ENCODE measurements around the gene HMX1.

HMX1 gene

GRCh38 chr4:8872402-8873291 lies 1.0 kb upstream of the HMX1 start:
- Mint-ChIP-seq H3K4me3 (no peak overlapping the region), H3K27me3 (peaks cover 93% of the 10 kb centered on the region), H3K4me1 (no peaks in the 10 kb centered on the region), H3K9me3 (no peaks in the 10 kb centered on the region), H3K27ac (peak overlapping the region; percentile 67), H3K36me3 (no peaks in the 10 kb centered on the region)
- CTCF ChIA-PET = no interaction called here
- no peak for DNase-seq

DNA sequence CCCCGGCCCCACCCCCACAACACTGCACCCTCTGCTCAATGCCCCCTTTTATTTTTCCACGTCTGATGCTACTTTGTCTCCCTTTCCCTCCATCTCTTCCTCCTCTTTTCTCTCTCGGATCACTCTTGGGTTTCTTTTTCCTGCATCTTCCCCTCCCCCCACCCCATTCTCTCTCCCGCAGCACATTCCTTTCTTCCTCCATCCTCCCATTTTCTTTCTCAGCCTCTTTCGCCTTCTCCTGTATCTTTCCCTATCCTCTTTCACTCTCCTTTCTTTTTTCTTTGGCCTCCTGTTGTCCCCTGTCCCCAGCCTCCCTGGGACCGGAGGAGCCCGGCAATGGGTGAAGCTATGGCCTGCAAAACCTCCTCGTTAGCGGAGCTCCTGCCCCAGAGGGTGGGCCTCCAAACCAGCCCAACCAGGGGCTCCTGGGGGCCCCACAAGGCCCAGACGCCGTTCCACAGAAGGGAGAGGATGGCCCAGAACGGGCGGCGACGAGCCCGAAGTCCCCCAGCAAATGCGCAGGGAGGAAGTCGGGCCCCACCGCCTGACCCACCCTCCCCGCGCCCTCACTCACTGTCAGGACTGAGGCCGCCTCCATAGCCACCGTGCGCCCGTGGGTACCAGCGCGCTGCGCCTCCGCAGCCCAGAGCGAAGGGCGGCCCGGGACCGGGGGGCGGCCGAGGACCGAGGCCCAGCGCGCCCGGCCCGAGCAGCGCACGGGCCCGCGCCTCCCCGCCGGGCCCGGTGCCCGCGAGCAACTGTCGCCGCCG lies 807 bp downstream of the HMX1 start:
- CTCF ChIA-PET = no interaction called here
- H3K27ac Mint-ChIP-seq = no peak overlapping the region
- no peaks in the 10 kb centered on the region for H3K36me3 Mint-ChIP-seq
- DNase-seq = no peak
- H3K4me3 Mint-ChIP-seq = no peak overlapping the region
- no peaks in the 10 kb centered on the region for H3K4me1 Mint-ChIP-seq
- peaks cover 93% of the 10 kb centered on the region for H3K27me3 Mint-ChIP-seq
- no peaks in the 10 kb centered on the region for H3K9me3 Mint-ChIP-seq

GRCh38 chr4:8869898-8870646 lies 1.6 kb downstream of the HMX1 start:
- Mint-ChIP-seq H3K27me3 (peaks cover 93% of the 10 kb centered on the region), H3K4me3 (no peak overlapping the region), H3K4me1 (no peaks in the 10 kb centered on the region), H3K36me3 (no peaks in the 10 kb centered on the region), H3K27ac (no peak overlapping the region), H3K9me3 (no peaks in the 10 kb centered on the region)
- CTCF ChIA-PET = no interaction called here
- no peak for DNase-seq

DNA sequence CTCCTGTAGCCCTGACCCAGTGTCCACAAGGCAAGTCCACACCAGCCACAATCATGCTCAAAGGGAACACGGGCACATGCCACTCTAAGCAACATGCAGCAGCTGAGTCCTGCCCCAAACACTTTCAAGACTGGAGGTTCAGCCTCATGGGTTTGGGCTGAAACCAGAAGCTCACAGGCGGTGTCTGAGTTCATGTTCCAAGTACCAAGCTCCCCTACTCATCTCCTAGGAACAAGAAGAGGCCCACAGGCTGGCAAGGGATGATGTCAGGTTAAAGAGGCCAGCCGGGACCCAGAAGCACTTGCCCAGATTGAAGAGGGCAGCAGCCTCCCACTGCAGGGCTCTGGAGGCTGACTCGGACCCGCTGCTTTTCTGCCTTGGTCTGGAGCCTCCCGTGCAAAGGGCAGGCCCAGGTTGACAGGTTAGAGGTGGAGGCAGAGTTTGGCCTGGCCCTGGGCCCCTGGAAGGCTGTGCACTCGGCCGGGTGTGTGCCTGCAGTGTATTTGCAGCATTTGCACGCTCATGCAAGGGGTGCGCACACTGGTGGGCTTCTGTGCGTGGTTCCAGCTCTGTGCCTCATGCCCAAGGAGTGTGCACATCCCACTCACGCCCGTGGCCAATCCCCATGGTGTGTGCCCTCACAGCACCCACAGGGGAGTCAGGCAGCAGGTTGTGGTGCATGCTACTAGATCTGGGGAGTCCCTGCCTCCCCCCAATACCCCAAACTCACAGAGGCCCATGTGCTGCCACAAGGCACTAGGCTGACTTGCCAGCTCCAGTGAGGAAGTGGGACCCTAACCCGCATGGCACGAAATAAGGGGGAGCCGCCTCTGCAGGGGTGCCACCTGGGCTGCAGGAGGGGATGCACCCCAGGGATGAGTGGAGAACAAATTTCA lies 2.4 kb downstream of the HMX1 start:
- CTCF ChIA-PET = no interaction called here
- no peak overlapping the region for H3K4me3 Mint-ChIP-seq
- peak overlapping the region; percentile 19 for H3K27ac Mint-ChIP-seq
- peaks cover 93% of the 10 kb centered on the region for H3K27me3 Mint-ChIP-seq
- no peaks in the 10 kb centered on the region for H3K36me3 Mint-ChIP-seq
- H3K4me1 Mint-ChIP-seq = no peaks in the 10 kb centered on the region
- no peak for DNase-seq
- H3K9me3 Mint-ChIP-seq = no peaks in the 10 kb centered on the region

DNA sequence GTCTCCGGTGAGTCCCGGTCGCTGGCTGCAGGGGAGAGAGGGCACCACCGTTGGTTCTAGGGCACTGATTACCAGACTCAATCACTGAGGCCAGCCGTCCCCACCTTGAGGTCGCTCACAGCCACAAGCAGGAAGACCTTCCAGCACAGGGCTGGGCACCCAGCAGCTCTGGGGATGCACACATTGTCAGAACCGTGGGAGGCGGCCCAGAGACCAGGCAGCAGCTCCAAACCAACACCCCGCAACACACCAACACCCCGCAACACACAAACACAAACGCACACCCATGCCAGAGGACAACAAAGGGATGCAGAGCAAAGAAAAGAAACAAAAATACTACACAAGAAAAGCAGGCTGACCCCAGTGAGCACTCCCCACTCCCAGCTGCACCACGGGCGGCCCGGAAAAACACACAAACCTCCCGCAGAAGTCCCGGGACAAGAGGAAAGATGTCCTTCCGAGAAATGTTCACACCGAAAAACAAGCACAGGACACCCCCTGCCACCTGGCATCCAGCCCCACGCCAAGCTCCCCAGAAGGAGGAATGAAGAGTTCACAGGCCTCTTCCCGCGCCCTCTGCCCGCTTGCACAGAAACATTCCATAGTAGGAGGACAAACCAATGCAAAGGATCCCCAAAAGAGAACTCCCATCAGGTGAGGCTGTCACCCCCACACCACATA lies 3.2 kb downstream of the HMX1 start:
- Mint-ChIP-seq H3K9me3 (no peaks in the 10 kb centered on the region), H3K4me1 (no peaks in the 10 kb centered on the region), H3K36me3 (no peaks in the 10 kb centered on the region), H3K27ac (no peak overlapping the region), H3K27me3 (peaks cover 93% of the 10 kb centered on the region), H3K4me3 (no peak overlapping the region)
- DNase-seq = no peak
- CTCF ChIA-PET = no interaction called here

- Mint-ChIP-seq H3K9me3 (no peaks in the 10 kb centered on the region), H3K27me3 (peaks cover 93% of the 10 kb centered on the region), H3K36me3 (no peaks in the 10 kb centered on the region), H3K4me1 (no peaks in the 10 kb centered on the region), H3K27ac (no peak overlapping the region), H3K4me3 (no peak overlapping the region)
- CTCF ChIA-PET = no interaction called here
- DNase-seq = no peak
Measured at GRCh38 chr4:8867624-8868320, 3.9 kb downstream of the HMX1 start.

- CTCF ChIA-PET = no interaction called here
- H3K36me3 Mint-ChIP-seq = no peaks in the 10 kb centered on the region
Measured at GRCh38 chr4:8866828-8867623, 4.6 kb downstream of the HMX1 start.

DNA sequence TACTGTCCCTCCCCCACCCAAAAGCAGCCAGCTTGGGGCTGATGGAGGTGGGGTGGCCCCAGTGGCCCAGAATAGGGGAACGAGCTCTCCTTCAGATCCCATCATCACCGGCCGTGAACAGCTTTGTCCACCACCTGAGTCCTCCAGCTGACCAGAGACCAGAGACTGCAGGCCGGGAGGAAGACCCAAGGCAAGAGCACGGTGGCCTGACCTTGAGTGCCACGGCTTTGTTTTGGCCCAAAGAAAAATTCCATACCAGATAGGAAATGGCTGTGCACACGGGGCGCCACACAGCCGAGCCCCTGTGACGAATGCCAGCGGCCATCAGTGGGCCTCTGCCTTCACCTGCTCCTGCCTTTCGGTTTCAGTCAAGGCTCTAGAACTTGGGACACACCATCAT lies 5.2 kb downstream of the HMX1 start:
- H3K4me3 Mint-ChIP-seq = no peak overlapping the region
- no peak for DNase-seq
- H3K4me1 Mint-ChIP-seq = no peaks in the 10 kb centered on the region
- H3K27ac Mint-ChIP-seq = no peak overlapping the region
- H3K9me3 Mint-ChIP-seq = no peaks in the 10 kb centered on the region
- CTCF ChIA-PET = no interaction called here
- no peaks in the 10 kb centered on the region for H3K36me3 Mint-ChIP-seq
- H3K27me3 Mint-ChIP-seq = peaks cover 96% of the 10 kb centered on the region

More at GRCh38 chr4:8866828-8867623, 4.6 kb downstream of the HMX1 start:
- Mint-ChIP-seq H3K27ac (no peak overlapping the region), H3K4me3 (no peak overlapping the region), H3K9me3 (no peaks in the 10 kb centered on the region), H3K27me3 (peaks cover 91% of the 10 kb centered on the region), H3K4me1 (no peaks in the 10 kb centered on the region)
- DNase-seq = no peak

DNA sequence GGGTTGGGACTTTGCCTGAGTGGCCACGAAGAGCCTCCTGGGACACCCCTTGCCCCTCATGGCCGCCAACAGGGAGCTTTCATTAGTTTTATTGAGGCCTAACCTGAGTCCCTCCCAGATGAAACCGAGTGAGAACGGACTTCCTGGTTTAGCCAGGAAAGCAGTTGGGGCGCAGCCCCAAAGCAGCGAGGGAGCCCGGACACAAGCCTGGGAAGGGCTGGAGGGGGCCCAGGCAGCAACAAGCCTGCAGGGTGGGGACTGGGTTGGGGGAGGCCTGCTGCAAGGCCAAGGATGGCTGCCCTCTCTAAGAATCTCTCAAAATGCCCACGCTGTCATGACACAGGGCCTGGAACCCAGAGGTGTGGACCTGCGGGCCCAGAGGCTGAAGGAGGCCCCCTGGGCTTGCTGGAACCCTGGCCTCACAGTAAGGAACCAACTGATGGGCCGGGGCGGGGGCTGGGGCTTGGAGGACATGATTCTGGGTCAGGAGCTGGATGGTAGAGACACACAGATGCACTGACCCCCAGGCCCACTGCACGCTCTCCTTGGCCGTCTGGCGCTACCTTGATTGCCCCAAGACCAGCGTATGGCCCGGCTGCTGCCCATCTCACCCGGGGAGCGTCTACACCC lies 5.8 kb downstream of the HMX1 start:
- H3K27me3 Mint-ChIP-seq = peaks cover 97% of the 10 kb centered on the region
- no peaks in the 10 kb centered on the region for H3K36me3 Mint-ChIP-seq
- no peak for DNase-seq
- H3K27ac Mint-ChIP-seq = no peak overlapping the region
- no peaks in the 10 kb centered on the region for H3K9me3 Mint-ChIP-seq
- no peaks in the 10 kb centered on the region for H3K4me1 Mint-ChIP-seq
- CTCF ChIA-PET = no interaction called here
- no peak overlapping the region for H3K4me3 Mint-ChIP-seq

DNA sequence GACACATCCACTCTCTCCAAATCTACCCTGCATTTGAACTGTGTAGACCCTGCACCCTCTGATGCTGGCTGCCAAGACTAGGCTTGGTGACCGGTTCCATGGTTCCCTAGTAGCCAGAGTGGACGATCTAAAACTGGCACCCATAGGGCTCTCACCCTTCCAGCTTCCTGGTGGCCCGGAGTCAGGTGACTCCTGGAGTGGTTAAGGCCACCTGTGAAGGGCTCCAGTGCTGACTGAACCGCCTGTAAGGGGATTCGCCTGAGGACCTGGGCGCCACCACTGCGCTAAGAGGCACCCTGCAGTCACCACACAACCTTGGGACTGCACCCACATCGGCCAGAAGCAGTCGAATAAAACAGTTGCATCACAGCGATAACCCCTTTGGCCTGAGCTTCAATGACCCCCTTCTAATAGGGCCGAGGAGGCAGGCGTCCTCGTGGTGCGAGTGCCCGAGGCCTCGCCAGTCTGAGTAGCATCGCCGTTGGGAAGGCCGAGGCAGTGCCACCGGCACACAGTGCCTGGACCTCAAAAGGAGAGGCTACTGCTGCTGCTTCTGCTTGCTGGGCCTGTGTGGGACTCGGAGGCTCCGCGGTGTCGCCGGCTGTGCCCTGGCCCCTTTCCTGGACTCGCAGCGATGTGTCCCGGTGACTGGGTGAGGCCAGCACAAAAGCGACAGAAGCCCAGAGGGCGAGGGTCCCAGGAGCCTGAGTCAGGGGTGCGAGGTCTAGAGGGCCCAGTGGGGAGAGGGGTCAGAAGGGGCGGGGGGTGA lies 6.5 kb downstream of the HMX1 start:
- Mint-ChIP-seq H3K4me1 (peaks cover 2% of the 10 kb centered on the region), H3K4me3 (no peak overlapping the region), H3K9me3 (no peaks in the 10 kb centered on the region), H3K27ac (no peak overlapping the region), H3K36me3 (no peaks in the 10 kb centered on the region), H3K27me3 (peaks cover 97% of the 10 kb centered on the region)
- CTCF ChIA-PET = no interaction called here
- no peak for DNase-seq
